ENCODE data around the gene UBASH3A. TPM values are rescaled to one million over a fixed set of nuclear protein-coding genes. Genes with fewer than 3 reads are reported as not detected.
A peak's percentile ranks its signal among the peaks of the same experiment; 100 is the strongest.

Gene UBASH3A
- total RNA-seq, 1 experiment from 2014 or later: 0.07 TPM

GRCh38 chr21:42473498-42474042 lies 69.9 kb downstream of the UBASH3A start:
- no TSS peak for BruUV-seq (replicated peaks)
- DNase-seq (ENCODE audit: low read depth, low spot score): no peak
- ChIA-PET CTCF (interaction anchor here (1.1 kb wide), 1 partner anchor 164 kb away, joined by 3 read pairs; no protein-coding TSS in a partner anchor), POLR2A (no interaction called here), RAD21 (ENCODE audit: low non-redundant PET in 1 of 2, low total read pairs in 2 of 2, uncharacterized antibody in 2 of 2, unreplicated experiment in 2 of 2) (no interaction called here)
- H3K4me2 ChIP-seq (ENCODE audit: low read length): peak overlapping the region; percentile 84
- no peak for TF ChIP-seq EZH2 (IDR thresholded peaks at IDR 0.05)
- no peak for TF ChIP-seq SIN3A (IDR thresholded peaks at IDR 0.05; ENCODE audit: low read depth)
- no peak for TF ChIP-seq ZNF274 (IDR thresholded peaks at IDR 0.05; ENCODE audit: low read depth, low read length)
- no peak for TF ChIP-seq CBX3 (IDR thresholded peaks at IDR 0.05; ENCODE audit: low read depth)
- TF ChIP-seq SP1 (IDR thresholded peaks at IDR 0.05; ENCODE audit: low read depth): no peak
- H3K9me2 ChIP-seq (ENCODE audit: insufficient read depth): no peaks in the 10 kb centered on the region
- peak overlapping the region; percentile 66 for H2AFZ ChIP-seq (ENCODE audit: low read depth, low read length, poor library complexity, severe bottlenecking)
- H3K79me2 ChIP-seq (ENCODE audit: insufficient read depth, low read length): no peaks in the 10 kb centered on the region
- intact Hi-C loops (cut with micrococcal nuclease): no loop called here
- H4K20me1 ChIP-seq (ENCODE audit: insufficient read depth): no peaks in the 10 kb centered on the region
- 0 out of 2 replicates have a peak, but pooled peaks have one; percentile 6 for ATAC-seq
- H3K9me3 ChIP-seq (ENCODE audit: control insufficient read depth in 1 of 2, insufficient read depth in 1 of 2, low read depth in 1 of 2, low read length in 2 of 2): no peaks in the 10 kb centered on the region
- no peaks in the 10 kb centered on the region for H3K36me3 ChIP-seq (ENCODE audit: control insufficient read depth in 1 of 2, insufficient read depth in 2 of 2, low read length in 2 of 2)
- H3K4me3 ChIP-seq (replicated peaks in 1 of 2; ENCODE audit: low read depth in 1 of 2, low read length in 2 of 2): peak overlapping the region in 1 of 2 experiments; percentile 41; a peak in 3 of 4 replicates
- no peaks in the 10 kb centered on the region for H3K27me3 ChIP-seq (ENCODE audit: insufficient read depth, low read length)
- H3K4me1 ChIP-seq (ENCODE audit: control insufficient read depth in 1 of 2, insufficient read depth in 2 of 2, low read length in 2 of 2): peaks cover 12 to 19% of the 10 kb centered on the region in 2 experiments
- H3K9ac ChIP-seq (ENCODE audit: low read length): peak overlapping the region; percentile 43
- H3K27ac ChIP-seq (ENCODE audit: low read depth, low read length): peak overlapping the region; percentile 42

- CTCF ChIA-PET: interaction anchor here (1.1 kb wide), 1 partner anchor 165 kb away, joined by 3 read pairs; no protein-coding TSS in a partner anchor
- H3K9me3 ChIP-seq (ENCODE audit: control insufficient read depth in 1 of 2, insufficient read depth in 1 of 2, low read depth in 1 of 2, low read length in 2 of 2): no peaks in the 10 kb centered on the region
- ATAC-seq: peak; percentile 97
- H3K79me2 ChIP-seq (ENCODE audit: insufficient read depth, low read length): no peaks in the 10 kb centered on the region
- H3K4me2 ChIP-seq (ENCODE audit: low read length): peak overlapping the region; percentile 84
- peaks cover 12 to 19% of the 10 kb centered on the region in 2 experiments for H3K4me1 ChIP-seq (ENCODE audit: control insufficient read depth in 1 of 2, insufficient read depth in 2 of 2, low read length in 2 of 2)
- peak; percentile 65 for DNase-seq (ENCODE audit: low read depth, low spot score)
- no TSS peak for BruUV-seq (replicated peaks)
- H4K20me1 ChIP-seq (ENCODE audit: insufficient read depth): no peaks in the 10 kb centered on the region
- H3K27me3 ChIP-seq (ENCODE audit: insufficient read depth, low read length): no peaks in the 10 kb centered on the region
- POLR2A ChIA-PET: interaction anchor here (0.6 kb wide), 1 partner anchor 10 kb away, joined by 3 read pairs; no protein-coding TSS in a partner anchor
- no peaks in the 10 kb centered on the region for H3K9me2 ChIP-seq (ENCODE audit: insufficient read depth)
- peak overlapping the region in 1 of 2 experiments; percentile 41; a peak in 3 of 4 replicates for H3K4me3 ChIP-seq (replicated peaks in 1 of 2; ENCODE audit: low read depth in 1 of 2, low read length in 2 of 2)
- RAD21 ChIA-PET (ENCODE audit: low non-redundant PET in 1 of 2, low total read pairs in 2 of 2, uncharacterized antibody in 2 of 2, unreplicated experiment in 2 of 2): no interaction called here
- peak overlapping the region; percentile 43 for H3K9ac ChIP-seq (ENCODE audit: low read length)
- H3K27ac ChIP-seq (ENCODE audit: low read depth, low read length): peak overlapping the region; percentile 42
- intact Hi-C loops (cut with micrococcal nuclease): no loop called here
- peak overlapping the region; percentile 66 for H2AFZ ChIP-seq (ENCODE audit: low read depth, low read length, poor library complexity, severe bottlenecking)
- H3K36me3 ChIP-seq (ENCODE audit: control insufficient read depth in 1 of 2, insufficient read depth in 2 of 2, low read length in 2 of 2): no peaks in the 10 kb centered on the region
- TF ChIP-seq EZH2 (IDR thresholded peaks at IDR 0.05): no peak
- TF ChIP-seq MAX (IDR thresholded peaks at IDR 0.05): no peak; the same call in 1 of the 2 replicates
- TF ChIP-seq EGR1 (IDR thresholded peaks at IDR 0.05; ENCODE audit: low read depth): no peak
- no peak for TF ChIP-seq ZBTB33 (IDR thresholded peaks at IDR 0.05; ENCODE audit: extremely low read depth, insufficient replicate concordance, low read length)
- peak; percentile 78 for TF ChIP-seq SP1 (IDR thresholded peaks at IDR 0.05; ENCODE audit: low read depth)
- peak; percentile 54; the same call in 1 of the 2 replicates for TF ChIP-seq POLR2AphosphoS5 (IDR thresholded peaks at IDR 0.05; ENCODE audit: low read depth, low read length)
- TF ChIP-seq ATF3 (IDR thresholded peaks at IDR 0.05): no peak
- TF ChIP-seq SRF (IDR thresholded peaks at IDR 0.05; ENCODE audit: low read depth): no peak
- TF ChIP-seq SIN3A (IDR thresholded peaks at IDR 0.05; ENCODE audit: low read depth): no peak
- peak; percentile 56 for TF ChIP-seq ELF1 (IDR thresholded peaks at IDR 0.05; ENCODE audit: borderline replicate concordance, low read depth)
- TF ChIP-seq RAD21 (IDR thresholded peaks at IDR 0.05; ENCODE audit: low read depth): no peak; the same call in 1 of the 2 replicates
- TF ChIP-seq CEBPB (IDR thresholded peaks at IDR 0.05; ENCODE audit: low read depth): no peak
- TF ChIP-seq ZFX (IDR thresholded peaks at IDR 0.05): no peak
- no peak for TF ChIP-seq ZNF274 (IDR thresholded peaks at IDR 0.05; ENCODE audit: low read depth, low read length)
- TF ChIP-seq CBX3 (IDR thresholded peaks at IDR 0.05; ENCODE audit: low read depth): peak; percentile 45; the same call in 1 of the 2 replicates
Measured at GRCh38 chr21:42474043-42474831, 70.5 kb downstream of the UBASH3A start.

All from HCT116 (cell line).